ENCODE results near the gene UGT1A9. TPM values are rescaled to one million over a fixed set of nuclear protein-coding genes. Genes with fewer than 3 reads are reported as not detected.

The UGT1A9 gene
- total RNA-seq, 4 donors from 2014 or later = not detected

DNA sequence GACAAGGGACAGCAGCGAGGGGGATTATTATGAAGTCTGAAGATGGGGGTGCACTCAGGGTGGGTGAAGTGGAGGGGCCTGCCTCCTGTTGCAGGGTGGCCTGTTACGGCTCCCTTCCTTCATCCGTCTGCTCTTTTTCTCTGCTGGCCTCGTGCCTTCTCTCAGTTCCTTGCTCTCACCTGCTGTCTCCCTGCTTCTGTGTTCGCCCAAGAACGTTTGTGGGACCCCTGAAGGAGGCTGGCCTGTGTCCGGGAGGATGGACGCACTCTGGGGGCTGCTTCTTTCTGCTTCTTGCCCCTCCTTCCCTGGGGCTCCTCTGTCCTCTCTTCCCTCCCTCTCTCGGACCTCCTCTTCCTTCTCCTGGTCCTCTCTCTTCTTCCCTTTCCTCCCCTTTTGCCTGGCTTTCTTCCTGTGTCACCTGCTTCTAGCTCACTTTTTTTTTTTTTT is 120.2 kb downstream of the UGT1A9 start:
- DNase-seq (ENCODE audit: low spot score) = no peak
- TF ChIP-seq, protein P1, sequence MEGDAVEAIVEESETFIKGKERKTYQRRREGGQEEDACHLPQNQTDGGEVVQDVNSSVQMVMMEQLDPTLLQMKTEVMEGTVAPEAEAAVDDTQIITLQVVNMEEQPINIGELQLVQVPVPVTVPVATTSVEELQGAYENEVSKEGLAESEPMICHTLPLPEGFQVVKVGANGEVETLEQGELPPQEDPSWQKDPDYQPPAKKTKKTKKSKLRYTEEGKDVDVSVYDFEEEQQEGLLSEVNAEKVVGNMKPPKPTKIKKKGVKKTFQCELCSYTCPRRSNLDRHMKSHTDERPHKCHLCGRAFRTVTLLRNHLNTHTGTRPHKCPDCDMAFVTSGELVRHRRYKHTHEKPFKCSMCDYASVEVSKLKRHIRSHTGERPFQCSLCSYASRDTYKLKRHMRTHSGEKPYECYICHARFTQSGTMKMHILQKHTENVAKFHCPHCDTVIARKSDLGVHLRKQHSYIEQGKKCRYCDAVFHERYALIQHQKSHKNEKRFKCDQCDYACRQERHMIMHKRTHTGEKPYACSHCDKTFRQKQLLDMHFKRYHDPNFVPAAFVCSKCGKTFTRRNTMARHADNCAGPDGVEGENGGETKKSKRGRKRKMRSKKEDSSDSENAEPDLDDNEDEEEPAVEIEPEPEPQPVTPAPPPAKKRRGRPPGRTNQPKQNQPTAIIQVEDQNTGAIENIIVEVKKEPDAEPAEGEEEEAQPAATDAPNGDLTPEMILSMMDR (IDR thresholded peaks at IDR 0.05) = no peak
- ATAC-seq (ENCODE audit: low FRiP score) = no peak

DNA sequence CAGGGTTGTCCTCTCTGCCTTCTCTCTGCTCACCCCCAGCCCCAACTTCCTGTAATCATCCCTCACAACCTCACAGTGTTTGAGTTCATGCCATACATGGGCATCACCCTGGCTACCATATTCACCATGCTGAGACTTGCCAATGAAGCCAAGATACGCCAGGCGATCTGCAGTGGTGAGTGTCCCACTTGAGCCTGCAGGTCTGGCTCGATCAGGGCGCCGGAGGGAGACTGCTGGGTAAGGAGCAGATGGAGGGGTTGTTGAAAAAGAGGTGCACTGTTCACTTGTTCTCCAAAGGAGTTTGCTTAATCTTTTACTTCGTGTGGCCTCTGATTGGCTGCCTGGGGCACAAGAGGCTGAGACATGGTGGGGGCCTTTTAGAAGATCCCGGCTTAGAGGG is 121.0 kb downstream of the UGT1A9 start:
- ATAC-seq (ENCODE audit: low FRiP score) (no peak), DNase-seq (ENCODE audit: low spot score) (no peak)
- TF ChIP-seq, protein P1 (IDR thresholded peaks at IDR 0.05) = no peak

DNA sequence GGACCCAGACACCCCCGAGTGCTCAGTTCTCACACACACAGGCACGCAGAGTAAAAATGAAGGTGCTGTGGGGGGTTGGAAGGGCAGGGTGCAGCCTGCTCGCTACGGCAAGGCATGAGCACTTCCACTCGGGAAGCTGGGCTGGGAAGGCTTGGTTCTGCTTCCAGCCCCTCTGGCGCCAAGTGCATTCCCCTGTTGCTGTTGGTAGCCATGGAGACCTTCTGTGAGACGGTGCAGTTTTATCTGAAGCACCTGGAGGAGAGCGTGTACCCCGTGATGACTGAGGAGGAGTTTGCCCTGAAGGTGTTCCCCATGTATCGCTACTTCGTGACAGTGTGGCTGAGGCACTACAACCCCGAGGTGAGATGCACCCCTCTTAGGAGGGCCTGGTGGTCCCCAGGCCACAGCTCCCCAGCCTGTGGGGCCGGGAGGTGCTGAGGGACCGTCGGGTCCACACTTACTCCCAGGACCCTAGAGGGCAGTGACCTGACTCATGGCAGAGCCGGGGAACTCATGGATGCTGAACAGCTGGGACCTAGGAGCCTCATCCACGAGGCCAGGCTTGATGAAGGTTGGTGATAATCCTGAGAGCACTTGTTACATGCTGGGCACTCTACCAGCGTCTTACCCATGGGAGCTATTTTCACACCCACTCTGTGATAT is 121.9 kb downstream of the UGT1A9 start:
- DNase-seq (ENCODE audit: low spot score) (no peak), ATAC-seq (ENCODE audit: low FRiP score) (no peak)
- TF ChIP-seq, protein P1 (IDR thresholded peaks at IDR 0.05) = no peak

DNA sequence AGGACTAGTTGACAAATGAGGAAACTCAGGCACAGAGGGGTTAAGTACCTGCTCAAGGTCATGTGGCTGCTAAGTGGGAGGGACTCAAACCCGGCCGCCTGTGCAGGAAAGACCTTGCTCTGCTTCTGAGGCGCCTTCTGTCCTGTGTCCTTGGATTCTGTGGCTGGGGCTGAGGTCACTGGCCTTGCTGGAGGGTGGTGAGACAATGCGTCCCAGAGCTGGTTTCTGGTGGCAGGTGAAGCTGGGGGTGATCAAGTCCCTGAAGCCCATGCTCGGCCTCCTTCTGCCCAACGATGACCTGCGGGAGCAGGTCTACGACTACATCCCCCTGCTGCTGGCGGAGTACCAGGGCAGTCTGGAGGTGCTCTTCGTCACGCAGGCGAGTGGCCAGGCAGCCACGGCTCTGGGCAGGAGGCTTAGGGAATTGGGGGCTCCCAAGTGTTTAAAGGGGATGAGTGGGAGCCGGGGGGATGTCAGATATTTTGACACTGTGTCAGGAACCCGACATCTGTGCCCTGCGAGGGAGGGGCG is 122.5 kb downstream of the UGT1A9 start:
- TF ChIP-seq, protein P1 (IDR thresholded peaks at IDR 0.05) = no peak
- no peak for ATAC-seq (ENCODE audit: low FRiP score)
- no peak for DNase-seq (ENCODE audit: low spot score)

DNA sequence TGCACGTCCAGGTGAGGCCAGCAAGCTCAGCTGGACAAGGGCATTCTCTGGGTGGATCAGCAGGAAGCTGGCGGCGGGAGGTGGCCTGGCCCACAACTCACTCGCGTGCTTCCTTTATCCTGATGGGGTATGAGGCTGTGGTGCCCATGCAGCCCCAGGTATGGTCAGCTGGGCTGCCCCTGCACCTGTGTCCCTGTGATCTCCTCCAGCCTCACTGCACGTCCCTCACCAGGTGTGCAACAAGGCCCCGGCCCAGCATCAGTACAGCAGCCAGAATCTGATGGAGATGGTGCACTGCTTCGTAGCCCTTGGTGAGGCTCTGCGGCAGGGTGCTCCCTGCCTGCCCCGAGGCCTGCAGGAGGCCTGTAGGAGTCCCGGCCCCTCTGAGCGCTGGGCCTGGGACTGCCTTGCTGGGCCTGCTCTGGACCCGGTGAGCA is 124.1 kb downstream of the UGT1A9 start:
- TF ChIP-seq, protein P1 (IDR thresholded peaks at IDR 0.05) = no peak
- no peak for DNase-seq (ENCODE audit: low spot score)
- no peak for ATAC-seq (ENCODE audit: low FRiP score)

DNA sequence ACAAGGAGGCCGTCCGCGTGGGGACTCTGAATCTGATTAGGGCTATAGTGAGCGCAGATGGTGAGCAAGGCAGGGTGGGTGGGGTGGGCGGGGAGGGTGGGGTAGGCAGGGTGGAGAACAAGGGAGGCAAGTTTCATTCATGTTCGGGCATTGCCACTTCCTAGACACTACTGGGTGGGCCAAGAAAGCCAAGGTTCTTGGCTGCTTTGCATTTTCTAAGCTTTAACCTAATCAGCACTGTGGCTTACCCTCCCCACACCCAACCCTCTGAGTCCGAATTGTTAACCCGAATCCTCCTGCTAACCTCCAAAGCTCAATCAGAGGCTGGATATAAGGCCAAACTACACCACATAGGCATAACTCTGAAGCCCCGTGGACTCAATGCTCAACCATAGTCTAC is 124.6 kb downstream of the UGT1A9 start:
- no peak for DNase-seq (ENCODE audit: low spot score)
- TF ChIP-seq, protein P1 (IDR thresholded peaks at IDR 0.05) = no peak
- no peak for ATAC-seq (ENCODE audit: low FRiP score)

All from omental fat pad (tissue), 4 donors.